ENCODE results near the gene C4orf36. TPM values are rescaled to one million over a fixed set of nuclear protein-coding genes. Genes with fewer than 3 reads are reported as not detected.
"Not testable (repeated sequence)": the region's sequence is repeated elsewhere in the genome, so short reads cannot be mapped to it uniquely, and the experiment has no call there.

C4orf36 gene
- total RNA-seq, 5 donors from 2014 or later (not counting 1 experiment from before 2014, with no cell fraction given) = 0.79 TPM; not detected in 4

DNA sequence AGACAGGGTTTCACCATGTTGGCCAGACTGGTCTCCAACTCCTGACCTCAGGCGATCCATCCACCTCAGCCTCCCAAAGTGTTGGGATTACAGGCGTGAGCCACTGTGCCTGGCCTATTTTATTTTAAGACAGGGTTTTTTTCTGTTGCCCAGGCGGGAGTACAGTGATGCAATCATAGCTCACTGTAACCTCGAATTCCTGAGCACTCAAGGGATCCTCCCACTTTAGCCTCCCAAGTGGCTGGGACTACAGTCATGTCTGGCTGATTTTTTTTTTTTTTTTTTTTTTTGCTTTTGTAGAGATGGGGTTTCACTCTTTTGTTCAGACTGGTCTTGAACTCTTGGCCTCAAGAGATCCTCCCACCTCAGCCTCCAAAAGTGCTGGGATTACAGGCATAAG lies 16.8 kb downstream of the C4orf36 start:
- H3K9me3 ChIP-seq; CTCF ChIA-PET; H3K4me1 Mint-ChIP-seq; H3K27me3 Mint-ChIP-seq; H3K36me3 Mint-ChIP-seq; H3K27ac Mint-ChIP-seq; ATAC-seq (replicated peaks in 1 of 4); H3K27me3 ChIP-seq (replicated peaks in 1 of 2; ENCODE audit: control insufficient read depth in 2 of 2, extremely low read depth in 1 of 2, insufficient read depth in 2 of 2, low read length in 1 of 2); H3K4me1 ChIP-seq (ENCODE audit: control insufficient read depth in 1 of 2, extremely low read depth in 1 of 2, insufficient read depth in 2 of 2, low read length in 2 of 2); H3K36me3 ChIP-seq (ENCODE audit: control insufficient read depth in 2 of 2, extremely low read depth in 1 of 2, insufficient read depth in 1 of 2, low read length in 1 of 2); H3K27ac ChIP-seq (ENCODE audit: low read length); DNase-seq; H3K4me3 Mint-ChIP-seq; POLR2A ChIA-PET; H3K4me3 ChIP-seq (ENCODE audit: control insufficient read depth in 1 of 2, extremely low read depth in 1 of 2, low read length in 1 of 2): not testable (repeated sequence)
- 93% methylated on average over 2 of the region's 4 CpGs for WGBS (ENCODE audit: insufficient coverage)
- peaks cover 6 to 21% (median 16%) of the 10 kb centered on the region in 3 donors for H3K9me3 Mint-ChIP-seq

DNA sequence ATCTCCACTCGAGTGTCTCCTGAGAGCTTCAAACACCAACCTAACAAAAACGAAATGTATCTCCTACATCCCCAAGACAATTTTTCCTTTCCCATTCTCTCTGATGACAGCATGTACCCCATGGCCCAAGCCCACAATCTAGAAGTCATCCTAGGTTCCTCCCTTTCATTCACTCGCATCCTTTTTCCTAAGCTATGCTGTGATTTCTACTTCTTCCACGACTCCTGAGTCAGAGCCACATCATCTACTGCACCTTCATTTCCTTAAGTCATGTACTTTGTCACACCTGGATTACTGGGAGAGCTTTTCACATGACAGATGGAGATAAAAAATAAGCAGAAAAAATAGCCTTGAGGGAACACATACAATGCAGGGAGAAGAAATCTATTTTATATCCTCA lies 20.1 kb downstream of the C4orf36 start:
- no peaks in the 10 kb centered on the region for H3K4me1 Mint-ChIP-seq
- Histone ChIP-seq H3K4me1 (ENCODE audit: control insufficient read depth in 1 of 2, extremely low read depth in 1 of 2, insufficient read depth in 2 of 2, low read length in 2 of 2) (no peaks in the 10 kb centered on the region), H3K4me3 (ENCODE audit: control insufficient read depth in 1 of 2, extremely low read depth in 1 of 2, low read length in 1 of 2) (no peak overlapping the region), H3K36me3 (ENCODE audit: control insufficient read depth in 2 of 2, extremely low read depth in 1 of 2, insufficient read depth in 1 of 2, low read length in 1 of 2) (no peaks in the 10 kb centered on the region), H3K9me3 (no peaks in the 10 kb centered on the region), H3K27me3 (replicated peaks in 1 of 2; ENCODE audit: control insufficient read depth in 2 of 2, extremely low read depth in 1 of 2, insufficient read depth in 2 of 2, low read length in 1 of 2) (no peaks in the 10 kb centered on the region), H3K27ac (ENCODE audit: low read length) (no peak overlapping the region)
- peaks cover 0 to 2% of the 10 kb centered on the region in 2 donors for H3K27me3 Mint-ChIP-seq
- H3K27ac Mint-ChIP-seq = no peak overlapping the region
- ChIA-PET CTCF (no interaction called here), POLR2A (interaction anchor here in 1 of 2 donors (0.6 kb wide), 1 partner anchor 441 kb away, joined by 3 read pairs; no protein-coding TSS in a partner anchor)
- peaks cover 0 to 3% (median 0%) of the 10 kb centered on the region in 3 donors for H3K9me3 Mint-ChIP-seq
- no peak overlapping the region for H3K4me3 Mint-ChIP-seq
- DNase-seq (no peak), ATAC-seq (replicated peaks in 1 of 4) (no peak)
- WGBS (ENCODE audit: insufficient coverage) = 54% methylated on average over 3 of the region's 4 CpGs
- no peaks in the 10 kb centered on the region for H3K36me3 Mint-ChIP-seq

DNA sequence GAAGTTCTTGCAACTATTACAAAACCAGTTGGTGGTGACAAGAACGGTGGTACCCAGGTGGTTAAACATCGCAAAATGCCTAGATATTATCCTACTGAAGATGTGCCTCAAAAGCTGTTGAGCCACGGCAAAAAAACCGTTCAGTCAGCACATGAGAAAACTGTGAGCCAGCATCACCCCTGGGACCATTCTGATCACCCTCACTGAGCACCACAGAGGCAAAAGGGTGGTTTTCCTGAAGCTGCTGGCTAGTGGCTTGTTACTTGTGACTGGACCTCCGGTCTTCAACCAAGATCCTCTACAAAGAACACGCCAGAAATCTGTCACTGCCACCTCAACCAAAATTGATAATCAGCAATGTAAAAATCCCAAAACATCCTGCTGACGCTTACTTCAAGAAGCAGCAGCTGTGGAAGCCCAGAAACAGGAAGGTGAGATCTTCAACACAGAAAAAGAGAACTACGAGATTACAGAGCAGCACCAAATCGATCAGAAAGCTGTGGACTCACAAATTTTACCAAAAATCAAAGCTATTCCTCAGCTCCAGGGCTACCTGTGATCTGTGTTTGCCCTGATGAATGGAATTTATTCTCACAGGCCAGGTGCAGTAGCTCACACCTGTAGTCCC lies 21.7 kb downstream of the C4orf36 start:
- Histone ChIP-seq H3K27ac (ENCODE audit: low read length) (no peak overlapping the region), H3K36me3 (ENCODE audit: control insufficient read depth in 2 of 2, extremely low read depth in 1 of 2, insufficient read depth in 1 of 2, low read length in 1 of 2) (no peaks in the 10 kb centered on the region), H3K27me3 (replicated peaks in 1 of 2; ENCODE audit: control insufficient read depth in 2 of 2, extremely low read depth in 1 of 2, insufficient read depth in 2 of 2, low read length in 1 of 2) (no peaks in the 10 kb centered on the region), H3K9me3 (no peaks in the 10 kb centered on the region), H3K4me3 (ENCODE audit: control insufficient read depth in 1 of 2, extremely low read depth in 1 of 2, low read length in 1 of 2) (no peak overlapping the region), H3K4me1 (ENCODE audit: control insufficient read depth in 1 of 2, extremely low read depth in 1 of 2, insufficient read depth in 2 of 2, low read length in 2 of 2) (no peaks in the 10 kb centered on the region)
- Mint-ChIP-seq H3K36me3 (no peaks in the 10 kb centered on the region), H3K4me1 (no peaks in the 10 kb centered on the region), H3K9me3 (peaks cover 0 to 3% (median 0%) of the 10 kb centered on the region in 3 donors), H3K27ac (no peak overlapping the region), H3K4me3 (no peak overlapping the region), H3K27me3 (peaks cover 0 to 2% of the 10 kb centered on the region in 2 donors)
- no peak for DNase-seq
- CTCF ChIA-PET = no interaction called here
- POLR2A ChIA-PET = interaction anchor here (0.6 kb wide), 2 partner anchors 31 to 37 kb away, joined by 3 to 6 read pairs; no protein-coding TSS in a partner anchor
- 50% methylated on average over 9 of the region's 9 CpGs for WGBS (ENCODE audit: insufficient coverage)
- no peak for ATAC-seq (replicated peaks in 1 of 4)

DNA sequence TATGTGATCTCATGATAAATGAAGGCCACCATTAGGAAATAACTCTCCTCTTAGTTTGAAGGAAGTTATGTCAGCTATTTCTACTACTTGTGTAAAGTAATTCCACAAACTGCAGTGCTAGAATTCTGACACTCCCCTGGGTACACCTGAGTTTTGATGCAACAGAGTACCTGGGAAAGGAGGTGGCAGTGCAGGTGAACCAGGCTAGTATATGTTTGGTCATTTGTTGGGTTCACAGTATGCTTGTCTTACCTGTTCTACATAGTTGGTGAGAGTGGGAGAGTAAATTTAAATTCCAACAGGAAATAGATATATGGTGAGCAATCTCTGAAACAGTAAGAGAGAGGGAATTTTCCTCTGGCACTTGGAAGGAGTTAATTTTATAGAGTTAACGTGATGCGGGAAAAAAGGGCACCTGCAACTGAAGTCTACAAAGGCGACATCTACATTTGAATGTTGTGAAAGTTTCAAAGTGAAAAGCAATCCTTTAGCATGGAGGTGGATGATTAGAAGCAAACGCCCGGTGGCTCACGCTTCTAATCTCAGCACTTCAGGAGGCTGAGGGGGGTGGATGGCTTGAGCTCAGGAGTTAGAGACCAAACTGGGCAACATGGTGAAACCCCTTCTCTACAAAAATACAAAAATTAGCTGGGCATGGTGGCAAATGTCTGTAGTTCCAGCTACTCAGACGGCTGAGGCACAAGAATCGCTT lies 34.7 kb downstream of the C4orf36 start:
- Histone ChIP-seq H3K27me3 (replicated peaks in 1 of 2; ENCODE audit: control insufficient read depth in 2 of 2, extremely low read depth in 1 of 2, insufficient read depth in 2 of 2, low read length in 1 of 2) (no peaks in the 10 kb centered on the region), H3K36me3 (ENCODE audit: control insufficient read depth in 2 of 2, extremely low read depth in 1 of 2, insufficient read depth in 1 of 2, low read length in 1 of 2) (no peaks in the 10 kb centered on the region), H3K4me1 (ENCODE audit: control insufficient read depth in 1 of 2, extremely low read depth in 1 of 2, insufficient read depth in 2 of 2, low read length in 2 of 2) (no peaks in the 10 kb centered on the region), H3K9me3 (no peaks in the 10 kb centered on the region), H3K4me3 (ENCODE audit: control insufficient read depth in 1 of 2, extremely low read depth in 1 of 2, low read length in 1 of 2) (no peak overlapping the region), H3K27ac (ENCODE audit: low read length) (no peak overlapping the region)
- ChIA-PET POLR2A (no interaction called here), CTCF (no interaction called here)
- ATAC-seq (replicated peaks in 1 of 4) (no peak), DNase-seq (no peak)
- H3K27ac Mint-ChIP-seq = no peak overlapping the region
- H3K36me3 Mint-ChIP-seq = no peaks in the 10 kb centered on the region
- no peaks in the 10 kb centered on the region for H3K9me3 Mint-ChIP-seq
- WGBS (ENCODE audit: insufficient coverage) = 98% methylated on average over 4 of the region's 8 CpGs
- no peak overlapping the region for H3K4me3 Mint-ChIP-seq
- no peaks in the 10 kb centered on the region for H3K4me1 Mint-ChIP-seq
- H3K27me3 Mint-ChIP-seq = peaks cover 0 to 4% of the 10 kb centered on the region in 2 donors

- WGBS (ENCODE audit: insufficient coverage) = no CpG with 5 or more reads among the region's 1 CpG
- CTCF ChIA-PET = no interaction called here
Observed at GRCh38 chr4:86856896-86857295, 35.3 kb downstream of the C4orf36 start.

DNA sequence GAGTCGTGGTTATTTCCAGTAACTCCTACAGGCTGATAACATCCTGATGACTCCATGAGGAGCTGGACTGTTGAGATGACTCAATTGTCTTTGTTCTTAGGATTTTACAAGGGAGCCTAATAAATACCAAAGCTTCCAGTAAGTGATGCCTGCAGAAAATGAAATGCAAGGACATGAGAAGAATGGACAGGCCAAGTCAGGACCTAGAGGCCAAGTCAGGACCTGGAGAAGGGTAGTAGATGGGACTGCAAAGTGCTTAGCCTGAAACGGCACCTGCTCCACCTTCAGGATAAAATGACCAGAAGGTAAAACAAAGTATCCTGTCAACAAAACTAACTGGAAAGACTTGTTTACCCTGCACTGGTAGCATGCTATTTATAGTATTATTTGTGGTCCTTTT lies 36.6 kb downstream of the C4orf36 start:
- H3K4me1 Mint-ChIP-seq = no peaks in the 10 kb centered on the region
- H3K27me3 Mint-ChIP-seq = peaks cover 0 to 4% of the 10 kb centered on the region in 2 donors
- no peaks in the 10 kb centered on the region for H3K9me3 Mint-ChIP-seq
- H3K27ac Mint-ChIP-seq = no peak overlapping the region
- Histone ChIP-seq H3K36me3 (ENCODE audit: control insufficient read depth in 2 of 2, extremely low read depth in 1 of 2, insufficient read depth in 1 of 2, low read length in 1 of 2) (no peaks in the 10 kb centered on the region), H3K4me3 (ENCODE audit: control insufficient read depth in 1 of 2, extremely low read depth in 1 of 2, low read length in 1 of 2) (no peak overlapping the region), H3K4me1 (ENCODE audit: control insufficient read depth in 1 of 2, extremely low read depth in 1 of 2, insufficient read depth in 2 of 2, low read length in 2 of 2) (no peaks in the 10 kb centered on the region), H3K9me3 (no peaks in the 10 kb centered on the region), H3K27ac (ENCODE audit: low read length) (no peak overlapping the region), H3K27me3 (replicated peaks in 1 of 2; ENCODE audit: control insufficient read depth in 2 of 2, extremely low read depth in 1 of 2, insufficient read depth in 2 of 2, low read length in 1 of 2) (peaks cover 0 to 5% of the 10 kb centered on the region in 2 experiments)
- no peaks in the 10 kb centered on the region for H3K36me3 Mint-ChIP-seq
- H3K4me3 Mint-ChIP-seq = no peak overlapping the region
- CTCF ChIA-PET = no interaction called here
- DNase-seq (no peak), ATAC-seq (replicated peaks in 1 of 4) (no peak)
- POLR2A ChIA-PET = no interaction called here
- WGBS (ENCODE audit: insufficient coverage) = no CpG with 5 or more reads among the region's 2 CpGs

More at GRCh38 chr4:86856896-86857295, 35.3 kb downstream of the C4orf36 start:
- Mint-ChIP-seq H3K9me3 (no peaks in the 10 kb centered on the region), H3K27me3 (peaks cover 0 to 4% of the 10 kb centered on the region in 2 donors), H3K4me3 (no peak overlapping the region), H3K36me3 (no peaks in the 10 kb centered on the region), H3K27ac (no peak overlapping the region), H3K4me1 (no peaks in the 10 kb centered on the region)
- no peaks in the 10 kb centered on the region for H3K36me3 ChIP-seq (ENCODE audit: control insufficient read depth in 2 of 2, extremely low read depth in 1 of 2, insufficient read depth in 1 of 2, low read length in 1 of 2)
- no peak overlapping the region for H3K4me3 ChIP-seq (ENCODE audit: control insufficient read depth in 1 of 2, extremely low read depth in 1 of 2, low read length in 1 of 2)
- no peak for DNase-seq
- no peak for ATAC-seq (replicated peaks in 1 of 4)
- no peaks in the 10 kb centered on the region for H3K4me1 ChIP-seq (ENCODE audit: control insufficient read depth in 1 of 2, extremely low read depth in 1 of 2, insufficient read depth in 2 of 2, low read length in 2 of 2)
- no peak overlapping the region for H3K27ac ChIP-seq (ENCODE audit: low read length)
- POLR2A ChIA-PET = no interaction called here
- H3K27me3 ChIP-seq (replicated peaks in 1 of 2; ENCODE audit: control insufficient read depth in 2 of 2, extremely low read depth in 1 of 2, insufficient read depth in 2 of 2, low read length in 1 of 2) = peaks cover 0 to 2% of the 10 kb centered on the region in 2 experiments
- H3K9me3 ChIP-seq = no peaks in the 10 kb centered on the region

All from T-cell (primary cell).